Measurements from ENCODE around the gene ACTC1.

ACTC1 gene

GRCh38 chr15:34794590-34795206 lies 651 bp downstream of the ACTC1 start:
- no peak for TF ChIP-seq TAF1 (IDR thresholded peaks at IDR 0.05; ENCODE audit: borderline replicate concordance, low read depth, low read length)
- no peak for FAIRE-seq
- DNase-seq (ENCODE audit: insufficient read length), result no peak

GRCh38 chr15:34793901-34794300 lies 1.4 kb downstream of the ACTC1 start:
- no peak for TF ChIP-seq TAF1 (IDR thresholded peaks at IDR 0.05; ENCODE audit: borderline replicate concordance, low read depth, low read length)
- no peak for TF ChIP-seq POLR2AphosphoS5 (IDR thresholded peaks at IDR 0.05; ENCODE audit: low read depth, low read length)
- no peak for TF ChIP-seq POLR2A (IDR thresholded peaks at IDR 0.05; ENCODE audit: low read depth, low read length)
- DNase-seq (ENCODE audit: insufficient read length) (no peak), FAIRE-seq (no peak)

DNA sequence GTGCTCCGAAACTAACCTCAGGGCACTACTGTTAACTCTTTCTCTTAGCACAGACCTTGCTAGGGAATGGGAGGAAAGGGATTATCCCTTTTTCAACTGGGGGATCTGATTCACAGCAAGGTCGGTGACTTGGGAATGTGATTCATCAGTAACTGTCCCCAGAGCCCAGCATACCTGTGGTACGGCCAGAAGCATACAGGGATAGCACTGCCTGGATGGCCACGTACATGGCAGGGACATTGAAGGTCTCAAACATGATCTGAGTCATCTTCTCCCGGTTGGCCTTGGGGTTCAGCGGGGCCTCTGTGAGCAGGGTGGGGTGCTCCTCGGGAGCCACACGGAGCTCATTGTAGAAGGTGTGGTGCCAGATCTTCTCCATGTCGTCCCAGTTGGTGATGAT lies 2.3 kb downstream of the ACTC1 start:
- no peak for FAIRE-seq
- no peak for TF ChIP-seq POLR2AphosphoS5 (IDR thresholded peaks at IDR 0.05; ENCODE audit: low read depth, low read length)
- no peak for TF ChIP-seq POLR2A (IDR thresholded peaks at IDR 0.05; ENCODE audit: low read depth, low read length)
- TF ChIP-seq TAF1 (IDR thresholded peaks at IDR 0.05; ENCODE audit: borderline replicate concordance, low read depth, low read length), result no peak
- no peak for DNase-seq (ENCODE audit: insufficient read length)

- no peak for TF ChIP-seq TAF1 (IDR thresholded peaks at IDR 0.05; ENCODE audit: borderline replicate concordance, low read depth, low read length)
- TF ChIP-seq POLR2AphosphoS5 (IDR thresholded peaks at IDR 0.05; ENCODE audit: low read depth, low read length), result no peak
- no peak for TF ChIP-seq POLR2A (IDR thresholded peaks at IDR 0.05; ENCODE audit: low read depth, low read length)
- no peak for FAIRE-seq
- DNase-seq (ENCODE audit: insufficient read length), result no peak
Measured at GRCh38 chr15:34791701-34792100, 3.6 kb downstream of the ACTC1 start.

DNA sequence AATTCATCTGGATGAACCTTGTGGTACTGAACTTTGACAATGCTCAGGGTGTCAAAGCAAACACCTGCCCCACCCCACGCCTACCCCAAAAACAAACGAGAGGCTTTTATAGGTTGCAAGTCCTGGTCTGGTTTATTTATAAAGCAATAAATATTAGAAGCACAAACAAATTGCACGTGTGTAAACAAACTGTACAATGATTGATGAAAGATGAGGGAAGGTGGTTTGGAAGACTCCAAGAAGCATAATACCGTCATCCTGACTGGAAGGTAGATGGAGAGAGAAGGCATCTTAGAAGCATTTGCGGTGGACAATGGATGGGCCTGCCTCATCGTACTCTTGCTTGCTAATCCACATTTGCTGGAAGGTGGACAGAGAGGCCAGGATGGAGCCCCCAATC lies 5.2 kb downstream of the ACTC1 start:
- FAIRE-seq, result no peak

DNA sequence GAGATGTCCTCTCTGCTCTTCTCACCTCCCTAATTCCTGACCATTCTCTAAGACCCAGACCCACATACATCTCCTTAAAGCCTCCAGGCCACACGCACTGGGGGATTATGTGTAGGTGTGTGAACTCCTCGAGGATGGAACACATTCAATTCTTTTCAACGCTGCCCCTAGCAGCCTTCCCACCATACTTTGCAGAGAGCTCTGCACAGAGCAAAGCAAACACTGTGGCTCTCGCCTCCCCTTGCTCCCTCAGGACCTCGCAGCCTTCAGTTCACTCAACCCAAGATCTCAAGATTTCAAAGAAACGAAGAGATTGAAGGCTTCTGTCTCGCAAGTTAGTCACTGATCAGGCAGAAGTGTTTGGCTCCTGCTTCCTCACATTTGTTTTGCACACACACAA lies 6.0 kb downstream of the ACTC1 start:
- DNase-seq (ENCODE audit: insufficient read length) (no peak), FAIRE-seq (no peak)
- TF ChIP-seq POLR2AphosphoS5 (IDR thresholded peaks at IDR 0.05; ENCODE audit: low read depth, low read length) (no peak), TAF1 (IDR thresholded peaks at IDR 0.05; ENCODE audit: borderline replicate concordance, low read depth, low read length) (no peak), POLR2A (IDR thresholded peaks at IDR 0.05; ENCODE audit: low read depth, low read length) (no peak)

More for the DNA sequence above, 5.2 kb downstream of the ACTC1 start:
- no peak for DNase-seq (ENCODE audit: insufficient read length)
- TF ChIP-seq POLR2AphosphoS5 (IDR thresholded peaks at IDR 0.05; ENCODE audit: low read depth, low read length), result no peak

DNA sequence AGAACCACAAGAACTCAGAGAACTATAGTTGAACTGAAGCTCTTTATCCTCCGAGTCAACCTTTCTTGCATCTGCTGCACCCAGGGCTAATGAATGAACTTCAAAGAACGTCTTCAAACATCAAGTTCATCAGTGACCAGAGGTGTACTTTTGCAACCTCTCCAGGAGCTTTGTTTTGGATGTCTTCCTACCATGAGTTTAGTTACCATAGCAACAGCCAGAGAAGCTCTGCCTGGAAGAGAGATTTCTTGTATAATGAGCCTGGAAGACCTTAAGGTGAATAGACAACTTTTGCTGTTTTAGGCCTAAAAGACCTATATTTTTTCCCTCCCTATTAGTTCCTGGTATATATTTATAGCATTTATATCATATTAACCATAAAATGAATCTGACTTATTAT lies 9.1 kb downstream of the ACTC1 start:
- DNase-seq (ENCODE audit: insufficient read length), result no peak
- no peak for FAIRE-seq
- no peak for TF ChIP-seq POLR2A (IDR thresholded peaks at IDR 0.05; ENCODE audit: low read depth, low read length)
- TF ChIP-seq POLR2AphosphoS5 (IDR thresholded peaks at IDR 0.05; ENCODE audit: low read depth, low read length), result no peak
- no peak for TF ChIP-seq TAF1 (IDR thresholded peaks at IDR 0.05; ENCODE audit: borderline replicate concordance, low read depth, low read length)

DNA sequence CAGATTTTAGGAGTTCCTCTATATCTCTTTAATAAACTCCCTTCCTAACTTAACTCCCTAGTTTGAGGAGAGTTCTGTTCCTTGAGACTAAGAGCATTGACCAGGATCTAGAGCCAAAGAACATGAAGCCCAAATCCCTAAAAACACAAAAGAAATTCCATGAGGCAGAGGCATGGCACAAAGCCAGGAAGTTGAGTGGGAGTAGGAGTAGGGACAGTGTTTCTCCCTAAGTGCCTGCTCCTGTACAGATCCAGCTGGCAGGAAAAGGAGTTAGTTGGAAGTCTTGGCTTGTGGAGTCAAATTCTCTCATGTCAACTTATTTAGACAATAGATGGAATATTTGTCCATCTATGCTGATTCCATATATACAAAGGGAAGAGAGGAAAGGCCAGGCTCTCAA lies 11.4 kb downstream of the ACTC1 start:
- TF ChIP-seq TAF1 (IDR thresholded peaks at IDR 0.05; ENCODE audit: borderline replicate concordance, low read depth, low read length) (no peak), POLR2AphosphoS5 (IDR thresholded peaks at IDR 0.05; ENCODE audit: low read depth, low read length) (no peak), POLR2A (IDR thresholded peaks at IDR 0.05; ENCODE audit: low read depth, low read length) (no peak)
- DNase-seq (ENCODE audit: insufficient read length) (no peak), FAIRE-seq (no peak)

DNA sequence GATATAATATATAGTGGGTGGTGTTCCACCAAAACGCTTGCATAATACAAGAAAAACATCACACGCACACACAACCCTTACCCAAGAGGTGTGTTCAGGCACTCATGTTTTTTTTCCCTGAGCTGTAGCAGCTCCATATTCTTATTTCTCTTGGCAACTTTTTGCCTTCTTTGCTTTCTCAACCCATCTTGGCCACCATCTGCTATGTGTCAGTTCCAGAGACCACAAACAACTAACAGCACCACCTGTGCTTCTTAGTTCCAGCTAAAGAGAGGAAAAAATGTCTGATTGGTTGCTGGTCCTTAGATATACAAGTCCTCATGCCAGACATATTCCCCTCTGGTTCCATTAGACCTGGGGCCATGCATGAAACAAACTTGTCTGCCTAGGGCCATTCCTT lies 11.9 kb downstream of the ACTC1 start:
- TF ChIP-seq POLR2A (IDR thresholded peaks at IDR 0.05; ENCODE audit: low read depth, low read length) (no peak), TAF1 (IDR thresholded peaks at IDR 0.05; ENCODE audit: borderline replicate concordance, low read depth, low read length) (no peak), POLR2AphosphoS5 (IDR thresholded peaks at IDR 0.05; ENCODE audit: low read depth, low read length) (no peak)
- DNase-seq (ENCODE audit: insufficient read length), result no peak
- no peak for FAIRE-seq

DNA sequence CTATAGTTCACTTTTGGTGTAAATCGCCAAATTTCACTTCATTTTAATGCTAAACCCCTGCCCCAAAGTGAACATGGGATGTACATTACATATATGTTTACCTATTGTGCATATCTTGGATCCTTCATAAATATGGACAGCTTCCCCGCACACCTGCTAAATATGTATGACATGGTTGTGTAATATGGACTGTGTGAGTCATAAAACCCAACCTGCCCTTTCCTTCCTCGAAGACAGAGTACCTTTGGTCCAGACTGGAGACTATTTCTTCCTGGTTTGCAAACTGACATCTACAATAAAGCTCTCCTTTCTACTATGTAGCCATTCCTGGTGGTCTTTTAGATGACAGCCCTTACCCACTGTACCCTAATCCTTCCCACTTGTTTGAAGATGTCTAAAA lies 12.4 kb downstream of the ACTC1 start:
- TF ChIP-seq POLR2AphosphoS5 (IDR thresholded peaks at IDR 0.05; ENCODE audit: low read depth, low read length) (no peak), POLR2A (IDR thresholded peaks at IDR 0.05; ENCODE audit: low read depth, low read length) (no peak), TAF1 (IDR thresholded peaks at IDR 0.05; ENCODE audit: borderline replicate concordance, low read depth, low read length) (no peak)
- FAIRE-seq (no peak), DNase-seq (ENCODE audit: insufficient read length) (no peak)

- FAIRE-seq (no peak), DNase-seq (ENCODE audit: insufficient read length) (no peak)
- no peak for TF ChIP-seq TAF1 (IDR thresholded peaks at IDR 0.05; ENCODE audit: borderline replicate concordance, low read depth, low read length)
- TF ChIP-seq POLR2A (IDR thresholded peaks at IDR 0.05; ENCODE audit: low read depth, low read length), result no peak
- TF ChIP-seq POLR2AphosphoS5 (IDR thresholded peaks at IDR 0.05; ENCODE audit: low read depth, low read length), result no peak
Measured at GRCh38 chr15:34780725-34781124, 14.6 kb downstream of the ACTC1 start.

DNA sequence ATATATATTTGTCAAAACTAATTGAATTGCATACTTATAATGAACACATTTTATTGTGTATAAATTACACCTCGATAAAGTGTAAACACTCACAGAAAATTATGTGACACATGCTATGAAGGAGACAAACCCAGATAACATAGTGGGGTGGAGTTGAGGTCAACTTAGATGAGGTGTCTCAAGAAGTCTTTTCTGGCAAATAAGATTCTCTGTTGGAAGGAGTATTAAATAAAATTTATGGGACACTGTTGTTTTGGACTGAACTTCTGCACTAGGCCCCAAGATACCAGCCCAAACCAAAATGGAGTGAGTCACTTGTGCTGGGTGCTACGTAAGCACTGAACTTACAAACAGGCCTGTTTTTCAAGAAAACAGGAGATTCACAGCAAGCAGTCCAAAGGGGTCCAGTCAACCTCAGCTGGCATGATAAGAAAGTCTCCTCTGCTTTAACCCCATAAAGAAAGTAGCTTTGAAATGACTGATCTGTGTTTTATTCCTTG lies 18.7 kb downstream of the ACTC1 start:
- no peak for DNase-seq (ENCODE audit: insufficient read length)
- FAIRE-seq, result no peak
- no peak for TF ChIP-seq TAF1 (IDR thresholded peaks at IDR 0.05; ENCODE audit: borderline replicate concordance, low read depth, low read length)

- DNase-seq (ENCODE audit: insufficient read length) (no peak), FAIRE-seq (no peak)
- TF ChIP-seq POLR2AphosphoS5 (IDR thresholded peaks at IDR 0.05; ENCODE audit: low read depth, low read length) (no peak), POLR2A (IDR thresholded peaks at IDR 0.05; ENCODE audit: low read depth, low read length) (no peak), TAF1 (IDR thresholded peaks at IDR 0.05; ENCODE audit: borderline replicate concordance, low read depth, low read length) (no peak)
Measured at GRCh38 chr15:34773917-34774316, 21.4 kb downstream of the ACTC1 start.
